OCI-LY7 (cell line): ENCODE results near the gene PFDN6. TPM values are rescaled to one million over a fixed set of nuclear protein-coding genes. Genes with fewer than 3 reads are reported as not detected.
"Not testable (repeated sequence)": the region's sequence is repeated elsewhere in the genome, so short reads cannot be mapped to it uniquely, and the experiment has no call there.

Experiments used
- BruUV-seq: library from RNA; stranded (reverse); fragments of 400-500 nt; replicated peaks from 2 replicates; lab custom pipeline; 2021; lab: Mats Ljungman, UMichigan
- CTCF ChIA-PET: fragments of 300-600 bp; sonication (Branson Sonifier 250); formaldehyde crosslinking; loops from one replicate; lab custom pipeline; 2022; ENCODE audit warnings: antibody characterized with exemption; ENCODE audit not compliant: unreplicated experiment; lab: Charles Lee
- POLR2A ChIA-PET: fragments of 300-600 bp; sonication (Branson Sonifier 250); formaldehyde crosslinking; loops from one replicate; lab custom pipeline; 2022; ENCODE audit warnings: antibody characterized with exemption; lab: Charles Lee
- DNase-seq: peaks from one replicate; pipeline ENCODE4 v3.0.0-alpha.2; 2015; ENCODE audit warnings: low spot score
- H2AFZ ChIP-seq: fragments of 200-600 bp; sonication (generic), shearing (Covaris generic); 2 replicates; pipeline ENCODE4 v1.6.1; 2014; ENCODE audit warnings: mild to moderate bottlenecking, antibody characterized with exemption, low read length, moderate library complexity
- H3K27ac ChIP-seq: fragments of 200-600 bp; sonication (generic); 2 replicates; pipeline ENCODE4 v1.5.1; 2014; ENCODE audit warnings: mixed run types, low read depth, mild to moderate bottlenecking, moderate library complexity, low read length, inconsistent platforms; ENCODE audit not compliant: poor library complexity, severe bottlenecking
- H3K36me3 ChIP-seq: fragments of 200-600 bp; sonication (generic); 2 replicates; pipeline ENCODE4 v1.6.1; 2014; ENCODE audit warnings: mild to moderate bottlenecking, antibody characterized with exemption, low read length, moderate library complexity, mixed read lengths; ENCODE audit not compliant: insufficient read depth
- H3K4me1 ChIP-seq: fragments of 200-600 bp; sonication (generic); 2 replicates; pipeline ENCODE4 v1.5.1; 2014; ENCODE audit warnings: mild to moderate bottlenecking, low read length; ENCODE audit not compliant: insufficient read depth, poor library complexity, severe bottlenecking
- H3K4me2 ChIP-seq: fragments of 200-600 bp; sonication (generic); 2 replicates; pipeline ENCODE4 v1.6.1; 2014; ENCODE audit warnings: mild to moderate bottlenecking, low read length
- H3K4me3 ChIP-seq: fragments of 200-600 bp; sonication (generic); 2 replicates; pipeline ENCODE4 v1.5.1; 2014; ENCODE audit warnings: mild to moderate bottlenecking, low read depth, low read length; ENCODE audit not compliant: poor library complexity, severe bottlenecking
- H3K79me2 ChIP-seq: fragments of 200-600 bp; sonication (generic); 2 replicates; pipeline ENCODE4 v1.6.1; 2016; ENCODE audit warnings: low read depth, mild to moderate bottlenecking, low read length, moderate library complexity, mixed read lengths; ENCODE audit not compliant: insufficient read depth
- H3K9me2 ChIP-seq: fragments of 200-600 bp; sonication (generic); 2 replicates; pipeline ENCODE4 v1.6.1; 2016; ENCODE audit warnings: mild to moderate bottlenecking, low read length, mixed read lengths; ENCODE audit not compliant: insufficient read depth
- H3K9me3 ChIP-seq: fragments of 200-600 bp; sonication (generic); 2 replicates; pipeline ENCODE4 v1.6.1; 2014; ENCODE audit warnings: mild to moderate bottlenecking, mixed run types, low read length, mixed read lengths
- H4K20me1 ChIP-seq: fragments of 200-600 bp; sonication (generic); 2 replicates; pipeline ENCODE4 v1.6.1; 2014; ENCODE audit warnings: mild to moderate bottlenecking, antibody characterized with exemption, low read length, moderate library complexity, mixed read lengths; ENCODE audit not compliant: insufficient read depth
- CTCF ChIP-seq: fragments of 200-600 bp; sonication (generic); conservative IDR thresholded peaks from 2 replicates; pipeline ENCODE4 v1.5.1; 2014; ENCODE audit warnings: mild to moderate bottlenecking, antibody characterized with exemption, low read length, moderate library complexity, mixed read lengths
- EZH2phosphoT487 ChIP-seq: fragments of 200-600 bp; sonication (generic); IDR thresholded peaks from 2 replicates; pipeline ENCODE4 v1.6.1; 2018; ENCODE audit warnings: low read depth, borderline replicate concordance, mild to moderate bottlenecking, mixed run types, antibody characterized with exemption, low read length, moderate library complexity, mixed read lengths
- intact Hi-C: fragments of 100-400 bp; cut with micrococcal nuclease; formaldehyde crosslinking; loops from one replicate; pipeline ENCODE4 v1.10.0; 2022; ENCODE audit not compliant: unreplicated experiment
- total RNA-seq, 2 experiments: library from RNA; depleted of rRNA in 1 of 2; stranded (reverse); fragments of >200 nt in 1 of 2; shearing (Covaris generic) in 1 of 2; gene quantifications; 2 replicates each; pipeline ENCODE4 v1.2.3, GENCODE V29; 2014 to 2022

PFDN6 gene
- total RNA-seq, 2 experiments from 2014 or later, result 72.5 to 90.6 TPM

GRCh38 chr6:33280539-33280938, 8.9 kb upstream of the PFDN6 start:
- TF ChIP-seq CTCF (no peak), EZH2phosphoT487 (no peak)
- no TSS peak for BruUV-seq
- Histone ChIP-seq H3K9me3 (no peaks in the 10 kb centered on the region), H4K20me1 (no peaks in the 10 kb centered on the region; the same call in 1 of the 2 replicates), H3K4me1 (peaks cover 36% of the 10 kb centered on the region), H3K79me2 (peaks cover 4% of the 10 kb centered on the region; the same call in 1 of the 2 replicates), H3K4me2 (no peak overlapping the region), H3K4me3 (no peak overlapping the region), H3K9me2 (no peaks in the 10 kb centered on the region), H3K36me3 (peaks cover 90% of the 10 kb centered on the region), H3K27ac (peak overlapping the region; percentile 20), H2AFZ (no peak overlapping the region)
- intact Hi-C loops, result no loop called here
- POLR2A ChIA-PET, result interaction anchor here (0.8 kb wide), 1 partner anchor 37 kb away, joined by 3 read pairs; the partner anchor contains the start of gene ZBTB22
- DNase-seq, result no peak
- CTCF ChIA-PET, result no interaction called here

DNA sequence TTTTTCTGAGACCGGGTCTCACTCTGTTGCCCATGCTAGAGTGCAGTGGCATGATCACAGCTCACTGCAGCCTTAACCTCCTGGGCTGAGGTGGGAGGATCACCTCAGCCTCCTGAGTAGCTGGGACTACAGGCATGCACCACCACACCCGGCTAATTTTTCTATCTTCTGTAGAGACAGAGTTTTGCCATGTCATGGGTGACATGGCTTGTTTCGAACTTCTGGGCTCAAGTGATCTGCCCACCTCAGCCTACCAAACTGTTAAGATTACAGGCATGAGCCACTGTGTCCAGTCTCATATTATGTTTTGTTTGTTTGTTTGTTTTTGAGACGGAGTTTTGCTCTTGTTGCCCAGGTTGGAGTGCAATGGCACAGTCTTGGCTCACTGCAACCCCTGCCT, 4.2 kb upstream of the PFDN6 start:
- H3K4me2 ChIP-seq, H3K9me2 ChIP-seq, H3K27ac ChIP-seq, H2AFZ ChIP-seq, POLR2A ChIA-PET, intact Hi-C loops, BruUV-seq, H3K4me1 ChIP-seq, H3K9me3 ChIP-seq, CTCF ChIA-PET, H3K4me3 ChIP-seq, H4K20me1 ChIP-seq, DNase-seq: not testable (repeated sequence)
- Histone ChIP-seq H3K36me3 (peaks cover 68% of the 10 kb centered on the region), H3K79me2 (peaks cover 24% of the 10 kb centered on the region; the same call in 1 of the 2 replicates)

- Histone ChIP-seq H4K20me1 (no peaks in the 10 kb centered on the region), H3K79me2 (peaks cover 31% of the 10 kb centered on the region; the same call in 1 of the 2 replicates), H3K4me2 (peak overlapping the region; percentile 87), H2AFZ (no peak overlapping the region), H3K4me1 (peaks cover 24% of the 10 kb centered on the region), H3K9me2 (no peaks in the 10 kb centered on the region), H3K9me3 (no peaks in the 10 kb centered on the region), H3K36me3 (peaks cover 70% of the 10 kb centered on the region), H3K4me3 (peak overlapping the region; percentile 86), H3K27ac (no peak overlapping the region)
- BruUV-seq, result no TSS peak
- ChIA-PET POLR2A (interaction anchor here (0.5 to 1.3 kb wide), 2 partner anchors 10 to 101 kb away, joined by 3 to 4 read pairs; partner anchors contain the start of gene B3GALT4), CTCF (no interaction called here)
- TF ChIP-seq EZH2phosphoT487, result no peak
- no peak for TF ChIP-seq CTCF
- intact Hi-C loops, result no loop called here
- no peak for DNase-seq
Observed at GRCh38 chr6:33286946-33287914, 2.2 kb upstream of the PFDN6 start.
